GM18870 (cell line): ENCODE data around the gene JAG1.
A peak's percentile ranks its signal among the peaks of the same experiment; 100 is the strongest.

Source experiments
- ATAC-seq: cut with Tn5 transposase; IDR thresholded peaks from one replicate; pipeline ENCODE4 v1.9.1; 2021; ENCODE audit warnings: moderate library complexity; ENCODE audit not compliant: unreplicated experiment

Gene JAG1

GRCh38 chr20:10654630-10655029 lies 19.2 kb downstream of the JAG1 start:
- ATAC-seq: peak; percentile 76

- no peak for ATAC-seq
Measured at GRCh38 chr20:10654250-10654610, 19.6 kb downstream of the JAG1 start.

- ATAC-seq: no peak
Measured at GRCh38 chr20:10653599-10654249, 20.1 kb downstream of the JAG1 start.

- ATAC-seq: no peak
Measured at GRCh38 chr20:10652660-10653261, 21.0 kb downstream of the JAG1 start.

- no peak for ATAC-seq
Measured at GRCh38 chr20:10652185-10652584, 21.6 kb downstream of the JAG1 start.

- no peak for ATAC-seq
Measured at GRCh38 chr20:10651227-10651990, 22.4 kb downstream of the JAG1 start.

- ATAC-seq: no peak
Measured at GRCh38 chr20:10649797-10650160, 24.0 kb downstream of the JAG1 start.

- no peak for ATAC-seq
Measured at GRCh38 chr20:10649080-10649796, 24.6 kb downstream of the JAG1 start.

GRCh38 chr20:10648651-10649050 lies 25.1 kb downstream of the JAG1 start:
- ATAC-seq: no peak

- ATAC-seq: no peak
Measured at GRCh38 chr20:10647909-10648308, 25.9 kb downstream of the JAG1 start.

- ATAC-seq: no peak
Measured at GRCh38 chr20:10647471-10647870, 26.3 kb downstream of the JAG1 start.

- ATAC-seq: no peak
Measured at GRCh38 chr20:10646886-10647420, 26.8 kb downstream of the JAG1 start.

- no peak for ATAC-seq
Measured at GRCh38 chr20:10646006-10646405, 27.8 kb downstream of the JAG1 start.

GRCh38 chr20:10645205-10645570 lies 28.6 kb downstream of the JAG1 start:
- no peak for ATAC-seq

GRCh38 chr20:10644458-10645204 lies 29.2 kb downstream of the JAG1 start:
- no peak for ATAC-seq

- no peak for ATAC-seq
Measured at GRCh38 chr20:10643560-10643873, 30.3 kb downstream of the JAG1 start.

GRCh38 chr20:10642856-10643559 lies 30.8 kb downstream of the JAG1 start:
- no peak for ATAC-seq

- no peak for ATAC-seq
Measured at GRCh38 chr20:10641893-10642292, 31.9 kb downstream of the JAG1 start.

- ATAC-seq: no peak
Measured at GRCh38 chr20:10641467-10641866, 32.3 kb downstream of the JAG1 start.

GRCh38 chr20:10640897-10641296 lies 32.9 kb downstream of the JAG1 start:
- no peak for ATAC-seq
